ENCODE data around the gene LRRTM2.

GRCh38 chr5:138869038-138869437 is 6.1 kb downstream of the LRRTM2 start:
- no peak for TF ChIP-seq CTCF (IDR thresholded peaks at IDR 0.05)
- no peak for TF ChIP-seq POLR2A (IDR thresholded peaks at IDR 0.05)
